ENCODE results near the gene MYEOV. TPM values are rescaled to one million over a fixed set of nuclear protein-coding genes. Genes with fewer than 3 reads are reported as not detected.
A peak's percentile ranks its signal among the peaks of the same experiment; 100 is the strongest.

Gene MYEOV
- total RNA-seq, 1 donor from 2014 or later = 0.35 TPM

DNA sequence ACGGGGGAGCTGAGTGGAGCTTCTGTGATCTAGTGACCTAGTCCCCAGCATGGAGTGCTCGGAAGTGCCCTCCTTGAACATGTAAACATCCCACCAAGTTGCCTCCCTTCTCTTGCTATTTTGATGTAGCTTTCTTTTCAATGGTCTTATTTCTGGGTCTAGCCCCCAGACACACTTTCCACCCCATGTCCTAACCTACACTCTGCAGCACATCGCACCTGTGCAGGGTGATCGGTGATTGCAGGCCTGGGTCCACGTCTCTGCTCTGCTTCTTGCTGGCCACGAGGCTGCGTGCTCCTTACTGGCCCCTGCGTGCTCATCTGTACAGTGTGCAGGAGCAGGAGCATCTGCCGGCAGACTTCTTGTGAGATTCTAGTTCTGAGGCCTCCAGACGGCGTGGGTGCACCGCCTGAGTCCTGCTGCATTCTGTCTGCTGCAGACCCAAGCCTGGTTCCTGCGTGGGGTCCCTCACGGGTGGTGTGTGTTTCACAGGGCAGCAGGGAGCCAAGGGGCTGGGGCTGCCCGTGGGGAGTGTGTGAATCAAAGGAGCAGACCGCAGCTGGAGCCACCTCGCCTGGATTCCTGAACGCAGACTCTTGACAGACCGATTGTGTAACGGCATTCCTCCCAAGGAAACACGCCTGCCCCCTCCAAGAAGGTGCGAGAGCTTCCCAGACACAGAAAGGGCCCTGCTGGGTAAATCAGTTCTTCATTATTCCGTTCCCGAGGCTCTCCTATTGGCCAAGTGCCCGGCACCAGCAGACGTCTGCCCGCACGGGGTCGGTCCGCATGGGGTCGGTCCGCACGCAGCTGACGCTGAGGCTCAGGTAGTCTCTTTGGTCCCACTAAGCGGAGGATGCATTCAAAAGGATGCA lies 44.4 kb upstream of the MYEOV start:
- Mint-ChIP-seq H3K4me1 (peaks cover 8% of the 10 kb centered on the region), H3K4me3 (no peak overlapping the region), H3K27me3 (ENCODE audit: low read depth) (peaks cover 23% of the 10 kb centered on the region), H3K9me3 (no peaks in the 10 kb centered on the region), H3K36me3 (ENCODE audit: low read depth) (no peaks in the 10 kb centered on the region), H3K27ac (ENCODE audit: unreplicated experiment) (peak overlapping the region; percentile 13)
- no peak for DNase-seq (ENCODE audit: low read depth, low spot score)
- TF ChIP-seq, protein P1, sequence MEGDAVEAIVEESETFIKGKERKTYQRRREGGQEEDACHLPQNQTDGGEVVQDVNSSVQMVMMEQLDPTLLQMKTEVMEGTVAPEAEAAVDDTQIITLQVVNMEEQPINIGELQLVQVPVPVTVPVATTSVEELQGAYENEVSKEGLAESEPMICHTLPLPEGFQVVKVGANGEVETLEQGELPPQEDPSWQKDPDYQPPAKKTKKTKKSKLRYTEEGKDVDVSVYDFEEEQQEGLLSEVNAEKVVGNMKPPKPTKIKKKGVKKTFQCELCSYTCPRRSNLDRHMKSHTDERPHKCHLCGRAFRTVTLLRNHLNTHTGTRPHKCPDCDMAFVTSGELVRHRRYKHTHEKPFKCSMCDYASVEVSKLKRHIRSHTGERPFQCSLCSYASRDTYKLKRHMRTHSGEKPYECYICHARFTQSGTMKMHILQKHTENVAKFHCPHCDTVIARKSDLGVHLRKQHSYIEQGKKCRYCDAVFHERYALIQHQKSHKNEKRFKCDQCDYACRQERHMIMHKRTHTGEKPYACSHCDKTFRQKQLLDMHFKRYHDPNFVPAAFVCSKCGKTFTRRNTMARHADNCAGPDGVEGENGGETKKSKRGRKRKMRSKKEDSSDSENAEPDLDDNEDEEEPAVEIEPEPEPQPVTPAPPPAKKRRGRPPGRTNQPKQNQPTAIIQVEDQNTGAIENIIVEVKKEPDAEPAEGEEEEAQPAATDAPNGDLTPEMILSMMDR (conservative IDR thresholded peaks at IDR 0.05) = no peak

- Mint-ChIP-seq H3K4me3 (no peak overlapping the region), H3K4me1 (peaks cover 8% of the 10 kb centered on the region), H3K9me3 (no peaks in the 10 kb centered on the region), H3K27ac (ENCODE audit: unreplicated experiment) (no peak overlapping the region), H3K36me3 (ENCODE audit: low read depth) (no peaks in the 10 kb centered on the region), H3K27me3 (ENCODE audit: low read depth) (peaks cover 23% of the 10 kb centered on the region)
- TF ChIP-seq, protein P1 (conservative IDR thresholded peaks at IDR 0.05) = no peak
- no peak for DNase-seq (ENCODE audit: low read depth, low spot score)
Observed at GRCh38 chr11:69250186-69251056, 43.5 kb upstream of the MYEOV start.

GRCh38 chr11:69251057-69251393 lies 42.9 kb upstream of the MYEOV start:
- H3K27me3 Mint-ChIP-seq (ENCODE audit: low read depth) = peaks cover 23% of the 10 kb centered on the region
- H3K27ac Mint-ChIP-seq (ENCODE audit: unreplicated experiment) = no peak overlapping the region
- no peak for DNase-seq (ENCODE audit: low read depth, low spot score)
- no peaks in the 10 kb centered on the region for H3K36me3 Mint-ChIP-seq (ENCODE audit: low read depth)
- no peak overlapping the region for H3K4me3 Mint-ChIP-seq
- H3K9me3 Mint-ChIP-seq = no peaks in the 10 kb centered on the region
- peaks cover 8% of the 10 kb centered on the region for H3K4me1 Mint-ChIP-seq
- TF ChIP-seq, protein P1 (conservative IDR thresholded peaks at IDR 0.05) = no peak

- Mint-ChIP-seq H3K4me3 (no peak overlapping the region), H3K36me3 (ENCODE audit: low read depth) (no peaks in the 10 kb centered on the region), H3K4me1 (peaks cover 8% of the 10 kb centered on the region), H3K27me3 (ENCODE audit: low read depth) (peaks cover 23% of the 10 kb centered on the region), H3K27ac (ENCODE audit: unreplicated experiment) (no peak overlapping the region), H3K9me3 (no peaks in the 10 kb centered on the region)
- TF ChIP-seq, protein P1 (conservative IDR thresholded peaks at IDR 0.05) = no peak
- no peak for DNase-seq (ENCODE audit: low read depth, low spot score)
Observed at GRCh38 chr11:69251639-69252489, 42.1 kb upstream of the MYEOV start.

DNA sequence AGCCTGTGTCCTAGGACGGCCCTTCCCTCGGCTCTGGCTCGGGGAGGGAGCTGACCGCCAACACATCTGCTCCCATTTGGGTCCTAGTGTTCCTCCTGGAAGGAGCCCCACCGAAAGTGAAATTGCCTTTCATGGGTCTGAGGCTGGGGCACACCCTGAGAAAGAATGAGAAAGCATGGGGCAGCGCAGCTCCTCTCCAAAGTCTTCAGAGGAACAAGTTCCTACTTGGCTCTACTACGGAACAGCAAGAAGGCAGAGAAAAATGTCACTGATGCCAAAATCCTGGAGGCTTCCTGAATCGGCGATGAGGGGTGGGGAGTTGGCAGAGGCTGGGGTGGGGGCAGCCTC lies 41.5 kb upstream of the MYEOV start:
- H3K27ac Mint-ChIP-seq (ENCODE audit: unreplicated experiment) = no peak overlapping the region
- DNase-seq (ENCODE audit: low read depth, low spot score) = no peak
- peaks cover 8% of the 10 kb centered on the region for H3K4me1 Mint-ChIP-seq
- no peaks in the 10 kb centered on the region for H3K9me3 Mint-ChIP-seq
- peaks cover 23% of the 10 kb centered on the region for H3K27me3 Mint-ChIP-seq (ENCODE audit: low read depth)
- no peaks in the 10 kb centered on the region for H3K36me3 Mint-ChIP-seq (ENCODE audit: low read depth)
- TF ChIP-seq, protein P1 (conservative IDR thresholded peaks at IDR 0.05) = no peak
- no peak overlapping the region for H3K4me3 Mint-ChIP-seq

Measured in neural crest cell (in vitro differentiated cells).